Aorta (tissue), 5 donors: ENCODE data around the gene CCDC195. TPM values are rescaled to one million over a fixed set of nuclear protein-coding genes. Genes with fewer than 3 reads are reported as not detected.

Source experiments
- ATAC-seq: fragments of 200-7000 bp; cut with Tn5 transposase; one replicate; pipeline ENCODE4 v1.9.1; 2022; ENCODE audit warnings: moderate library complexity; ENCODE audit not compliant: low FRiP score
- DNase-seq, 2 donors: peaks; one replicate each; pipeline ENCODE4 v3.0.0-alpha.2; 2020
- H3K27ac ChIP-seq, 2 donors: one replicate each; pipeline ENCODE4 v1.5.1; 2013; ENCODE audit warnings: low read length in 2 of 2, mild to moderate bottlenecking in 2 of 2, moderate library complexity in 2 of 2, control low read depth in 1 of 2, inconsistent platforms in 1 of 2, low read depth in 1 of 2
- H3K27me3 ChIP-seq, 2 donors: one replicate each; pipeline ENCODE4 v1.6.1; 2013; ENCODE audit warnings: control low read depth in 1 of 2, low read length in 1 of 2, mild to moderate bottlenecking in 1 of 2, moderate library complexity in 1 of 2; ENCODE audit not compliant: insufficient read depth in 2 of 2, control insufficient read depth in 1 of 2
- H3K36me3 ChIP-seq, 2 donors: one replicate each; pipeline ENCODE4 v1.6.1; 2013; ENCODE audit warnings: control low read depth in 1 of 2, low read length in 1 of 2, mild to moderate bottlenecking in 1 of 2; ENCODE audit not compliant: insufficient read depth in 2 of 2, control insufficient read depth in 1 of 2
- H3K4me1 ChIP-seq, 2 donors: one replicate each; pipeline ENCODE4 v1.6.1; 2013; ENCODE audit warnings: low read length in 2 of 2, control low read depth in 1 of 2, mild to moderate bottlenecking in 1 of 2, moderate library complexity in 1 of 2; ENCODE audit not compliant: insufficient read depth in 2 of 2, control insufficient read depth in 1 of 2
- H3K4me3 ChIP-seq, 2 donors: one replicate each; pipeline ENCODE4 v1.5.1; 2013; ENCODE audit warnings: low read length in 2 of 2, control low read depth in 1 of 2, mild to moderate bottlenecking in 1 of 2
- H3K9me3 ChIP-seq: one replicate; pipeline ENCODE4 v1.6.1; 2013; ENCODE audit warnings: mild to moderate bottlenecking, low read length; ENCODE audit not compliant: control insufficient read depth
- WGBS, 2 donors: extraction: QIAGEN DNeasy Blood & Tissue Kit; methylation state at CpG; one replicate each; pipeline ENCODE4 v1.1.7; 2013; 5-methylcytosine and 5-hydroxymethylcytosine counted together
- intact Hi-C, 2 donors: fragments of 100-400 bp; cut with DNase I; formaldehyde crosslinking; loops; one replicate each; pipeline versions ENCODE4 v1.14.2 to v1.15.0; 2022
- long read RNA-seq, 2 donors: library from polyadenylated mRNA; unstranded; transcript quantifications; one replicate each; pipeline ENCODE4 v2.0.0, GENCODE V29; 2020 to 2021
- polyA plus RNA-seq, 2 donors: library from polyadenylated mRNA; stranded (reverse); fragments of 200-250 nt; gene quantifications; one replicate each; pipeline ENCODE4 v1.2.3, GENCODE V29; 2013
- total RNA-seq, 2 donors: library from RNA; stranded (reverse); fragmentation: NEBNext Ultra II Directional; extraction: Animal tissue kit (Norgen Biotek cat#: 25700); gene quantifications; one replicate each; pipeline ENCODE4 v1.2.1, GENCODE V29; 2021
- donor health status: healthy with polysubstance abuse.
- donor health status: Bipolar disorder and iron deficiency.
- donor health status: DM: no; HTN: no; CAD: no.
- donor health status: DM: no; HTN: no; CAD: no.
- donor health status: DM: yes; HTN: yes; CAD: no.

The CCDC195 gene
- total RNA-seq (not detected), polyA plus RNA-seq (not detected)
- long read RNA-seq, donor 1 = 0 reads
- long read RNA-seq, donor 2 = 0 reads

- H3K4me1 ChIP-seq = no peaks in the 10 kb centered on the region
- no peaks in the 10 kb centered on the region for H3K27me3 ChIP-seq
- DNase-seq (no peak), ATAC-seq (no peak)
- intact Hi-C loops = no loop called here
- WGBS, 2 donors = 92 to 93% methylated on average over 5 of the region's 5 CpGs
- H3K36me3 ChIP-seq = no peaks in the 10 kb centered on the region
- H3K9me3 ChIP-seq = peaks cover 2% of the 10 kb centered on the region
- H3K4me3 ChIP-seq = no peak within 1 kb of the TSS
- no peak within 1 kb of the TSS for H3K27ac ChIP-seq
Measured at GRCh38 chr2:224716201-224716600, at the start of gene CCDC195. Gene CCDC195, minus strand, starts transcription at chr2:224716365. Its CDS starts 0 bp downstream, at chr2:224716365.

GRCh38 chr2:224764565-224765236, 48.5 kb upstream of the CCDC195 start:
- H3K4me1 ChIP-seq = no peaks in the 10 kb centered on the region
- H3K9me3 ChIP-seq = no peaks in the 10 kb centered on the region
- no peak for DNase-seq
- no peak overlapping the region for H3K4me3 ChIP-seq
- H3K27me3 ChIP-seq = no peaks in the 10 kb centered on the region
- intact Hi-C loops = no loop called here
- H3K27ac ChIP-seq = no peak overlapping the region
- peaks cover 4 to 11% of the 10 kb centered on the region in 2 donors for H3K36me3 ChIP-seq
- WGBS, 2 donors = 92 to 98% methylated on average over 2 of the region's 2 CpGs
- ATAC-seq = no peak

DNA sequence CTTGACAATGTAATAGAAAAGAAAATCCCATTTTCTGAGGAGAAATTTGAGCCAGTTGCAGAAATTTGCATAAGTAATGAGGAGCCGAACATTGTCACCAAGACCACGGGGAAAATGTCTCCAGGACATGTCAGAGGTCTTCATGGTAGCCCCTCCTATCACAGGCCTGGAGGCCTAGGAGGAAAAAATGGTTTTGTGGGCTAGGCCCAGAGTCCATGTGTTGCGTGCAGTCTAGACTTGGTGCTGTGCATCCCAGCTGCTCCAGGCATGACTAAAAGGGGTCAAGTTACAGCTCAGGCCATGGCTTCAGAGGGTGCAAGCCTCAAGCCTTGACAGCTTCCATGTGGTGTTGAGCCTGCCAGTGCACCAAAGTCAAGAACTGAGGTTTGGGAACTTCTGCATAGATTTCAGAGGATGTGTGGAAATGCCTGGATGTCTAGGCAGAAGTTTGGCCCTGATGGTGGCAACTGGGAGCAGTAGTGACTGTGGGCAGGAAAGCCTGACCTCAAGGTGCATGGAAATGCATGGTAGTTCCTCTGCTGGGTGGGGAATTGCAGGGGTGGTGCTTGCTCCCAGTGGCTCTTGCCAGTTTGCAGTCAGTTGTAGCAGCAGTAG, 41.9 kb upstream of the CCDC195 start:
- intact Hi-C loops = no loop called here
- WGBS, 2 donors = 94 to 95% methylated on average over 3 of the region's 3 CpGs
- H3K4me3 ChIP-seq = no peak overlapping the region
- no peaks in the 10 kb centered on the region for H3K4me1 ChIP-seq
- peaks cover 2% of the 10 kb centered on the region for H3K9me3 ChIP-seq
- ATAC-seq = no peak
- H3K27me3 ChIP-seq = no peaks in the 10 kb centered on the region
- no peak for DNase-seq
- H3K36me3 ChIP-seq = peaks cover 7% of the 10 kb centered on the region in 2 donors
- H3K27ac ChIP-seq = no peak overlapping the region

DNA sequence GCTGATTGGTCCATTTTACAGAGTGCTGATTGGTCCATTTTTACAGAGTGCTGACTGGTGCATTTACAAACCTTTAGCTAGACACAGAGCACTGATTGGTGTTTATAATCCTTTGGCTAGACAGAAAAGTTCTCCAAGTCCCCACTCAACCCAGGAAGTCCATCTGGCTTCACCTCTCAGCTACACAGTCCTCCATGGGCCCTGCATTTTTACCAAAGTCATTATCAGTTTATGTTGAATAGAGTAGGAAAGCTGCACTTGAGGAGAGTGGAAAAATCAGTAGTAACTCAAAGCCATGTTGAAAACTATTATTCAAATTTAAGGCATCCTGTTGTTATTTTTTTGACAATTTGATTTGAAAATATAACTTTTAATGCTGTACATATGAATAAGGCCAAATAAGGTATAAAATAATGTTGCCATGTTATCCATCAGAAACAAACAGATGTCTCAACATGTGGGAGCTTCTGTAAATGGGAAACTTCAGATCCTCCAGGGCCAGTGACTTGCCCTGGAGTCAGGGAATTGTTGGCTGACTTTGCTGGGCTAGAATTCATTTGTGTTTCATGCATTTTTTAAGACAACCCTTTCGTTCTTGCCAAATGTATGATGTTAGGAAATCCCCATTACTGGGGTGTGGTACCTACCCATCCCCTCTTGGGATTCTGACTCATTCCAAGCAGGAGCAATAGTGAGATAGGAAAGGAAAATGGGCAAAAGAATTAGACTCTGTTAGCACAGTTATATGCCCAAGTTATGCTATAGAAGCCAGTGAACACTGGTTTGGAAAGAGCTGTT, 37.8 kb upstream of the CCDC195 start:
- WGBS, 2 donors = 0 to 8% methylated on average over 1 of the region's 1 CpG
- H3K27ac ChIP-seq = no peak overlapping the region
- peaks cover 2% of the 10 kb centered on the region for H3K9me3 ChIP-seq
- ATAC-seq (peak; percentile 52), DNase-seq (no peak)
- H3K4me1 ChIP-seq = no peaks in the 10 kb centered on the region
- H3K4me3 ChIP-seq = no peak overlapping the region
- no peaks in the 10 kb centered on the region for H3K27me3 ChIP-seq
- H3K36me3 ChIP-seq = peaks cover 4 to 6% of the 10 kb centered on the region in 2 donors
- intact Hi-C loops = no loop called here

- H3K27ac ChIP-seq = no peak overlapping the region
- H3K9me3 ChIP-seq = no peaks in the 10 kb centered on the region
- H3K4me1 ChIP-seq = no peaks in the 10 kb centered on the region
- DNase-seq (no peak), ATAC-seq (no peak)
- H3K27me3 ChIP-seq = no peaks in the 10 kb centered on the region
- no peak overlapping the region for H3K4me3 ChIP-seq
- H3K36me3 ChIP-seq = no peaks in the 10 kb centered on the region
- intact Hi-C loops = no loop called here
- WGBS, 2 donors = 77 to 79% methylated on average over 5 of the region's 5 CpGs
Measured at GRCh38 chr2:224751996-224752698, 36.0 kb upstream of the CCDC195 start.

GRCh38 chr2:224749136-224749535, 33.0 kb upstream of the CCDC195 start:
- no peaks in the 10 kb centered on the region for H3K9me3 ChIP-seq
- no peak for ATAC-seq
- H3K36me3 ChIP-seq = no peaks in the 10 kb centered on the region

GRCh38 chr2:224747765-224748164, 31.6 kb upstream of the CCDC195 start:
- intact Hi-C loops = no loop called here
- DNase-seq (no peak), ATAC-seq (no peak)
- H3K9me3 ChIP-seq = no peaks in the 10 kb centered on the region
- no peaks in the 10 kb centered on the region for H3K36me3 ChIP-seq
- WGBS, 2 donors = 65 to 69% methylated on average over 4 of the region's 4 CpGs
- H3K27me3 ChIP-seq = no peaks in the 10 kb centered on the region
- no peak overlapping the region for H3K4me3 ChIP-seq
- H3K4me1 ChIP-seq = no peaks in the 10 kb centered on the region
- no peak overlapping the region for H3K27ac ChIP-seq

More at GRCh38 chr2:224749136-224749535, 33.0 kb upstream of the CCDC195 start:
- WGBS, 2 donors = 94 to 98% methylated on average over 1 of the region's 1 CpG
- no peak for DNase-seq
- intact Hi-C loops = no loop called here
- Histone ChIP-seq H3K27me3 (no peaks in the 10 kb centered on the region), H3K27ac (no peak overlapping the region), H3K4me1 (no peaks in the 10 kb centered on the region), H3K4me3 (no peak overlapping the region)

GRCh38 chr2:224736227-224736626, 20.1 kb upstream of the CCDC195 start:
- WGBS, 2 donors = 95 to 100% methylated on average over 1 of the region's 1 CpG
- Histone ChIP-seq H3K36me3 (no peaks in the 10 kb centered on the region), H3K4me3 (no peak overlapping the region), H3K9me3 (peaks cover 4% of the 10 kb centered on the region), H3K27me3 (no peaks in the 10 kb centered on the region), H3K27ac (no peak overlapping the region), H3K4me1 (no peaks in the 10 kb centered on the region)
- DNase-seq (no peak), ATAC-seq (no peak)
- intact Hi-C loops = no loop called here
